Ishikawa (cell line): ENCODE measurements around the gene CMSS1.

Source experiments
- CEBPB ChIP-seq: IDR thresholded peaks from 2 replicates; pipeline ENCODE4 v1.6.1; 2012
- CREB1 ChIP-seq: IDR thresholded peaks from 2 replicates; pipeline ENCODE4 v1.6.1; 2012; ENCODE audit warnings: low read depth
- EGR1 ChIP-seq: IDR thresholded peaks from 2 replicates; pipeline ENCODE4 v1.6.1; 2012
- EP300 ChIP-seq: IDR thresholded peaks from 2 replicates; pipeline ENCODE4 v1.6.1; 2012; ENCODE audit warnings: borderline replicate concordance
- FOXM1 ChIP-seq: IDR thresholded peaks from 2 replicates; pipeline ENCODE4 v1.6.1; 2012; ENCODE audit warnings: low read depth, borderline replicate concordance
- MAX ChIP-seq: IDR thresholded peaks from 2 replicates; pipeline ENCODE4 v1.6.1; 2012
- NFIC ChIP-seq: IDR thresholded peaks from 2 replicates; pipeline ENCODE4 v1.6.1; 2012
- RAD21 ChIP-seq: IDR thresholded peaks from 2 replicates; pipeline ENCODE4 v1.6.1; 2012; ENCODE audit warnings: low read depth
- REST ChIP-seq: IDR thresholded peaks from 2 replicates; pipeline ENCODE4 v1.6.1; 2012; ENCODE audit warnings: low read depth, mild to moderate bottlenecking
- TAF1 ChIP-seq: IDR thresholded peaks from 2 replicates; pipeline ENCODE4 v1.6.1; 2012; ENCODE audit warnings: low read depth, mild to moderate bottlenecking
- TCF12 ChIP-seq: IDR thresholded peaks from 2 replicates; pipeline ENCODE4 v1.6.1; 2012; ENCODE audit warnings: low read depth
- TEAD4 ChIP-seq: IDR thresholded peaks from 2 replicates; pipeline ENCODE4 v1.6.1; 2012
- USF1 ChIP-seq: IDR thresholded peaks from 2 replicates; pipeline ENCODE4 v1.6.1; 2012
- YY1 ChIP-seq: IDR thresholded peaks from 2 replicates; pipeline ENCODE4 v1.6.1; 2012; ENCODE audit warnings: low read depth
- ZBTB7A ChIP-seq: IDR thresholded peaks from 2 replicates; pipeline ENCODE4 v1.6.1; 2012; ENCODE audit warnings: low read depth

The CMSS1 gene

GRCh38 chr3:99817437-99818240 is at the start of gene CMSS1:
CMSS1 (plus strand) TSS chr3:99817862.
- TF ChIP-seq NFIC (0 out of 2 replicates have a peak, but pooled peaks have one; percentile 0), TEAD4 (no peak), ZBTB7A (no peak), CEBPB (no peak), EP300 (peak; percentile 50), TCF12 (peak; percentile 16; the same call in 1 of the 2 replicates), FOXM1 (peak; percentile 46; the same call in 1 of the 2 replicates), CREB1 (peak; percentile 72), REST (no peak), RAD21 (no peak), TAF1 (no peak; the same call in 1 of the 2 replicates), YY1 (peak; percentile 32), USF1 (no peak), MAX (peak; percentile 93), EGR1 (no peak)

GRCh38 chr3:99768126-99768525 is 49.5 kb upstream of the CMSS1 start:
- TF ChIP-seq NFIC, result no peak
- TF ChIP-seq RAD21, result no peak
- TF ChIP-seq TEAD4, result no peak
- TF ChIP-seq CEBPB, result no peak
- no peak for TF ChIP-seq REST
- TF ChIP-seq YY1, result no peak
- no peak for TF ChIP-seq ZBTB7A
- no peak for TF ChIP-seq MAX
- no peak for TF ChIP-seq USF1
- no peak for TF ChIP-seq EP300
- TF ChIP-seq TCF12, result no peak
- no peak for TF ChIP-seq TAF1
- no peak for TF ChIP-seq FOXM1
- no peak for TF ChIP-seq CREB1

- TF ChIP-seq YY1 (no peak), CREB1 (no peak)
Measured at GRCh38 chr3:99768808-99769501, 48.7 kb upstream of the CMSS1 start.

- TF ChIP-seq USF1 (no peak), CREB1 (no peak), EGR1 (no peak), MAX (no peak), ZBTB7A (no peak), FOXM1 (no peak), NFIC (no peak), REST (no peak), CEBPB (no peak), RAD21 (no peak), TCF12 (no peak), TAF1 (no peak), YY1 (no peak), EP300 (no peak), TEAD4 (no peak)
Measured at GRCh38 chr3:99772171-99772570, 45.5 kb upstream of the CMSS1 start.
